Ovary (tissue), 9 donors: ENCODE measurements around the gene HYDIN. TPM values are rescaled to one million over a fixed set of nuclear protein-coding genes. Genes with fewer than 3 reads are reported as not detected.

Experiments used
- DNase-seq, 5 donors: peaks; one replicate each; pipeline ENCODE4 v3.0.0-alpha.2; 2019 to 2020
- H3K27ac ChIP-seq, 2 donors: fragments of 200-600 bp; one replicate each; pipeline versions ENCODE4 v1.5.1 to v1.8.0; 2019 to 2022
- H3K27me3 ChIP-seq: fragments of 200-600 bp; one replicate; pipeline ENCODE4 v1.8.0; 2022
- H3K36me3 ChIP-seq: fragments of 200-600 bp; sonication (generic); one replicate; pipeline ENCODE4 v1.5.1; 2019
- H3K4me1 ChIP-seq: one replicate; pipeline ENCODE4 v1.8.1; 2013; ENCODE audit warnings: mild to moderate bottlenecking, moderate library complexity; ENCODE audit not compliant: insufficient read depth
- H3K4me3 ChIP-seq: fragments of 200-600 bp; sonication (generic); one replicate; pipeline ENCODE4 v1.5.1; 2017
- H3K9me3 ChIP-seq, 2 donors: fragments of 200-600 bp in 1 of 2; sonication (generic) in 1 of 2; one replicate each; pipeline versions ENCODE4 v1.5.1 to v1.8.1; 2013 to 2019; ENCODE audit warnings: mild to moderate bottlenecking in 1 of 2, moderate library complexity in 1 of 2
- EP300 ChIP-seq: sonication (generic); formaldehyde crosslinking; IDR thresholded peaks from one replicate; pipeline ENCODE4 v1.6.1; 2017; ENCODE audit warnings: antibody characterized with exemption
- POLR2A ChIP-seq: fragments of 450-650 bp; IDR thresholded peaks from one replicate; pipeline ENCODE4 v1.6.1; 2017; ENCODE audit warnings: antibody characterized with exemption, mild to moderate bottlenecking, moderate library complexity
- whole genome bisulfite sequencing, 3 donors: extraction: QIAGEN DNeasy Blood & Tissue Kit in 1 of 3; methylation state at CpG; one replicate each; pipeline versions ENCODE4 v1.1.5 to v1.1.7; 2013 to 2017; 5-methylcytosine and 5-hydroxymethylcytosine counted together
- intact Hi-C, 4 donors: fragments of 100-400 bp; cut with DNase I; formaldehyde crosslinking; loops; one replicate each; pipeline versions ENCODE4 v1.11.0 to v1.15.1; 2022 to 2023
- polyA plus RNA-seq, 2 donors: library from polyadenylated mRNA; stranded (reverse); fragments of 200-250 nt in 1 of 2; fragments of 350-450 nt in 1 of 2; fragmentation: Illumina TruSeq in 1 of 2; extraction: RNeasy Lipid Tissue Mini Kit (QIAGEN cat#74804) in 1 of 2; gene quantifications; one replicate each; pipeline ENCODE4 v1.2.3, GENCODE V29; 2013 to 2014
- total RNA-seq, 7 donors: library from RNA; depleted of rRNA in 2 of 7; stranded (reverse); fragments of >200 nt in 2 of 7; fragmentation: NEBNext Ultra II Directional in 3 of 7; extraction: Animal tissue kit (Norgen Biotek cat#: 25700) in 3 of 7; gene quantifications; one replicate each; pipeline versions ENCODE4 v1.1.0 to v1.2.4, GENCODE V29; 2016 to 2023
- TF ChIP-seq, protein P1 (sequence below), 3 donors: fragments of 450-650 bp in 2 of 3; fragments of 200-600 bp in 1 of 3; IDR thresholded peaks; one replicate each; pipeline versions ENCODE4 v1.5.1 to v1.8.0; 2016 to 2022; ENCODE audit warnings: antibody characterized with exemption in 3 of 3, mild to moderate bottlenecking in 1 of 3
- donor health status: DM: no; HTN: no; CAD: no; lungs with moderate emphysema.
- donor health status: DM: no; HTN: no; CAD: no.
- donor health status: Bipolar disorder and iron deficiency.
- donor health status: DM: yes; HTN: yes; CAD: no.
- donor health status: DM: no; HTN: no; CAD: no.
- donor health status: DM: yes; HTN: yes; CAD: no.

The HYDIN gene
- total and polyA plus RNA-seq, 9 donors = 0.39 to 59.4 (median 4.4) TPM

DNA sequence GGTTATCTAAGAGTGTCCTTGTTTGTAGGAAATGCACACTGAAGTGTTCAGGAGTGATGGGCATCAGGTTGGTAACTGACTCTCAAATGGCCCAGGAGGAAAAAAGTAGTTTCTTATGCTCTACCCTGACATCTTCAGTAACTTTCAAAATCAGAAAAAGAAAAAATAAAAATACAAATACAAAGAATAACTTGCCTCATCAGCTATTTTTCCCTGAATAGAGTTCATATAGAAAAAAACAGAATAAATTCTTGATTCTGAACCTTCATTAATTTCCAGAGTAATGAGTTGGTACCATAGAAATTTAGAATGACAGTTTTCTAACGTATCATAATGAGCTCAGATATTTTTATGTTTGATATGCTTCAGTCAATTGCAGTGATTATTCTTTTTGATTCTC lies 27.2 kb upstream of the HYDIN start:
- Histone ChIP-seq H3K9me3 (no peaks in the 10 kb centered on the region), H3K4me3 (no peak overlapping the region), H3K36me3 (no peaks in the 10 kb centered on the region), H3K27me3 (no peaks in the 10 kb centered on the region), H3K4me1 (no peaks in the 10 kb centered on the region), H3K27ac (no peak overlapping the region)
- intact Hi-C loops = no loop called here
- TF ChIP-seq EP300 (no peak), POLR2A (no peak)
- TF ChIP-seq, protein P1, sequence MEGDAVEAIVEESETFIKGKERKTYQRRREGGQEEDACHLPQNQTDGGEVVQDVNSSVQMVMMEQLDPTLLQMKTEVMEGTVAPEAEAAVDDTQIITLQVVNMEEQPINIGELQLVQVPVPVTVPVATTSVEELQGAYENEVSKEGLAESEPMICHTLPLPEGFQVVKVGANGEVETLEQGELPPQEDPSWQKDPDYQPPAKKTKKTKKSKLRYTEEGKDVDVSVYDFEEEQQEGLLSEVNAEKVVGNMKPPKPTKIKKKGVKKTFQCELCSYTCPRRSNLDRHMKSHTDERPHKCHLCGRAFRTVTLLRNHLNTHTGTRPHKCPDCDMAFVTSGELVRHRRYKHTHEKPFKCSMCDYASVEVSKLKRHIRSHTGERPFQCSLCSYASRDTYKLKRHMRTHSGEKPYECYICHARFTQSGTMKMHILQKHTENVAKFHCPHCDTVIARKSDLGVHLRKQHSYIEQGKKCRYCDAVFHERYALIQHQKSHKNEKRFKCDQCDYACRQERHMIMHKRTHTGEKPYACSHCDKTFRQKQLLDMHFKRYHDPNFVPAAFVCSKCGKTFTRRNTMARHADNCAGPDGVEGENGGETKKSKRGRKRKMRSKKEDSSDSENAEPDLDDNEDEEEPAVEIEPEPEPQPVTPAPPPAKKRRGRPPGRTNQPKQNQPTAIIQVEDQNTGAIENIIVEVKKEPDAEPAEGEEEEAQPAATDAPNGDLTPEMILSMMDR (IDR thresholded peaks at IDR 0.05) = no peak
- no peak for DNase-seq
- WGBS, 3 donors = 33 to 44% (median 41%) methylated on average over 1 of the region's 1 CpG

DNA sequence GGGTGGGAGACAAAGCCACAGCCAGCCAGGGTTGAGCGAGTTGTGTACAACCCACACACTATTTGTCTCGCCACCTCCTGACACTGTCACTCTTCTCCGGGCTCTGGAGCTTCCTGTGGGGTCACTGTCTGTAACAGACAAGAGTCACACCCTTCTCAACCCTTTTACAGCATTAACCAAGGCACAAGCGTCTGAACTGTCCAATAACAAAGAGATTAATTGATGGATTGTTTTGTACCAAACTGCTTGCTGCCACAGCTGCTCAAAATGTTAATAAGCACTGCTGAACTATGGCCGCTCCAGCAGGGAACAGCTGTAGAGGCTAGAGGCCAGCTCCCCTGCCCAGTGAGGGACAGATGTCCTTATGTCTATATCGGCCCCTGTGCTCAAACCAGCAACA lies 25.2 kb upstream of the HYDIN start:
- H3K27ac ChIP-seq = no peak overlapping the region
- H3K4me1 ChIP-seq = no peaks in the 10 kb centered on the region
- intact Hi-C loops = no loop called here
- 33 to 43% (median 35%) methylated on average over 6 of the region's 6 CpGs for WGBS, 3 donors
- H3K36me3 ChIP-seq = no peaks in the 10 kb centered on the region
- H3K9me3 ChIP-seq = no peaks in the 10 kb centered on the region
- H3K4me3 ChIP-seq = no peak overlapping the region
- no peak for TF ChIP-seq POLR2A
- TF ChIP-seq EP300 = no peak
- TF ChIP-seq, protein P1 (IDR thresholded peaks at IDR 0.05) = no peak
- H3K27me3 ChIP-seq = no peaks in the 10 kb centered on the region
- DNase-seq = no peak

DNA sequence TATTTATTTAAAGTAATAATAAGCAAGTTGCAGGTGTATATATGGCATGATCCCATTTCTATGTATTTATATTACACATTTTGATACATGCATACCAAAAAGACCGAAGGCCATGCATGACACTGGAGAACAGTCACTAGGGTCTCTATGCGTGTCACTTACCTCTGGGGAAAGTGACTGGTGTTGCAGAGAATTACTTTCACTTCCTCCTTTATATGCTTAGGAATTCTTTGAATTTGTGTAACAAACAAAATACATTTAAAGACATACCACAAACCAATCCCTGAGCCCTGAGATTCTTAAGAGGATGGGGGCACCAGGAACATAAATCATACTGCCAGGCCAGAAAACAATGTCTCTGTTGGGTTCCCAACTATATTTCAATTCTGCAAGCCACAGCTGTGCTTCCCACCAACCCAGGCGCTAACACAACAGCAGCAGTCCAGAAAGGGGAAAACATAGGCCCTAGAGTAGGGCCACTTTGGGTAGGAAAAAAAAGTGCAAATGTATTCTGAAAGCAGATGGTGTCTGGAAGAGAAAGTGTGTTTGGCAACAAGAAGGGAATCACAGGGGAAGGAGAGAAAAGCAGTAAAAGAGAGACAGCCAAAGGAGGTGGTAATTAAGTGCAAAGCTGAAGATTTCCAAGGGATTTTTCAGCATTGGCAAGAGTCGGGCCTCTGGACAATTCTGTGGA lies 24.5 kb upstream of the HYDIN start:
- intact Hi-C loops = no loop called here
- H3K4me1 ChIP-seq = no peaks in the 10 kb centered on the region
- WGBS, 3 donors = 71 to 82% (median 72%) methylated on average over 4 of the region's 4 CpGs

DNA sequence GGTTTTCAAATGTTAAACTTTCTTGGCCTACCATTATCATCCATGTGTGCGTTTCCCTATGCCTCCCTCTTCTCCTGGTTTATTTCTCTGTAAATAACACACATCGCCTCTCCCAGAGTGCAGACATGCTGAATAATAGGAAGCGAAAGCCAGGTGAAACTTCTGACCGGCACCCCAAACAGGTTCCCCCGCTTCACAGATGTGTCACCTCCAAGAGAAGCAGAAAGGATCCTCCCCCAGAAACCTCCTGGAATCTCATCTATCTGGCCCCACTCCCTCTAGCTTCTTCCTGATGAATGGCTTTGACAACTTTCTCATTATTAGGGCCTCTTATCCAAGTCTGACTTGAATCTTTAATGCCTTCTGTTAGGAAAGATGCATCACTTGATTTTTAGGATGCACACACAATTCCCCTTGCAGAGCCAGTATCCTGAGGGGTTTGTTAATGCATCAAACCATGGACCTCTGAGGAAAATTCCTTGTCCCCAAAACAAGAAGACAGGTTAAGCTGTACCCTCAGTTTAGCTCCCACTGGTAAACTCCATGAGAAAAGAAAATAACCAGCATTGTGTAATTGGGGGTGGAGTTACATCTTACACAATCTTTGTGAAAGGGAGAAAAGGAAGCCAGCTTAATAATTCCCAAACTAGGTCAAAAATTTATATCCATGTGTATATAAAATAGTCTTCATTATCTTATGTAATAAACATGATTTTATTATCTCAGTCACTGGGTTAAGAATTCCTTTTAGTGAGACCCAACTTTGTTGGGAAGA lies 20.1 kb upstream of the HYDIN start:
- DNase-seq = no peak
- no peak overlapping the region for H3K4me3 ChIP-seq
- intact Hi-C loops = no loop called here
- no peak overlapping the region for H3K27ac ChIP-seq
- TF ChIP-seq EP300 = no peak
- TF ChIP-seq POLR2A = no peak
- TF ChIP-seq, protein P1 (IDR thresholded peaks at IDR 0.05) = no peak
- H3K27me3 ChIP-seq = no peaks in the 10 kb centered on the region
- no peaks in the 10 kb centered on the region for H3K4me1 ChIP-seq
- H3K36me3 ChIP-seq = no peaks in the 10 kb centered on the region
- WGBS, 3 donors = 63 to 79% (median 70%) methylated on average over 5 of the region's 5 CpGs
- H3K9me3 ChIP-seq = no peaks in the 10 kb centered on the region

More for the DNA sequence above, 24.5 kb upstream of the HYDIN start:
- TF ChIP-seq POLR2A (no peak), EP300 (no peak)
- TF ChIP-seq, protein P1 (IDR thresholded peaks at IDR 0.05) = no peak
- Histone ChIP-seq H3K9me3 (no peaks in the 10 kb centered on the region), H3K4me3 (no peak overlapping the region), H3K27me3 (no peaks in the 10 kb centered on the region), H3K27ac (no peak overlapping the region), H3K36me3 (no peaks in the 10 kb centered on the region)
- no peak for DNase-seq
